Esophagus muscularis mucosa (tissue), 4 donors: Measurements from ENCODE around the gene CASP1. TPM values are rescaled to one million over a fixed set of nuclear protein-coding genes. Genes with fewer than 3 reads are reported as not detected.

ENCODE experiments used
- DNase-seq: peaks from one replicate; pipeline ENCODE4 v3.0.0-alpha.2; 2017; ENCODE audit errors: extremely low spot score
- H3K27ac ChIP-seq, 4 donors: fragments of 200-600 bp; sonication (generic); replicated peaks in 1 of 4; 1 replicate in 3 of 4; 2 replicates in 1 of 4; pipeline ENCODE4 v1.5.1; 2016 to 2019; ENCODE audit warnings: mild to moderate bottlenecking in 1 of 4
- H3K27me3 ChIP-seq, 4 donors: fragments of 200-600 bp; sonication (generic); one replicate each; pipeline versions ENCODE4 v1.5.1 to v1.6.0; 2016 to 2019
- H3K36me3 ChIP-seq, 4 donors: fragments of 200-600 bp; sonication (generic); one replicate each; pipeline ENCODE4 v1.5.1; 2016 to 2019
- H3K4me1 ChIP-seq, 4 donors: fragments of 200-600 bp; sonication (generic); one replicate each; pipeline ENCODE4 v1.5.1; 2016 to 2019
- H3K4me3 ChIP-seq, 4 donors: fragments of 200-600 bp; sonication (generic); 1 replicate in 2 of 4; 2 replicates in 2 of 4; pipeline ENCODE4 v1.5.1; 2016 to 2019; ENCODE audit warnings: mild to moderate bottlenecking in 4 of 4, moderate library complexity in 1 of 4
- H3K9me3 ChIP-seq, 4 donors: fragments of 200-600 bp; sonication (generic); 1 replicate in 3 of 4; 2 replicates in 1 of 4; pipeline ENCODE4 v1.5.1; 2016 to 2019
- CTCF ChIP-seq, 3 experiments: fragments of 200-600 bp in 2 of 3; fragments of 450-650 bp in 1 of 3; sonication (generic) in 2 of 3; IDR thresholded peaks; one replicate each; pipeline ENCODE4 v1.5.1; 2017 to 2019; ENCODE audit warnings: antibody characterized with exemption in 3 of 3, mild to moderate bottlenecking in 2 of 3, moderate library complexity in 1 of 3
- EP300 ChIP-seq: sonication (generic); formaldehyde crosslinking; IDR thresholded peaks from one replicate; pipeline ENCODE4 v1.6.1; 2017; ENCODE audit warnings: antibody characterized with exemption
- POLR2A ChIP-seq: fragments of 450-650 bp; IDR thresholded peaks from one replicate; pipeline ENCODE4 v1.6.1; 2017; ENCODE audit warnings: antibody characterized with exemption, moderate library complexity, mild to moderate bottlenecking, low read depth
- POLR2AphosphoS5 ChIP-seq, 2 donors: sonication (generic); formaldehyde crosslinking; IDR thresholded peaks; one replicate each; pipeline ENCODE4 v1.6.1; 2017; ENCODE audit warnings: antibody characterized with exemption in 2 of 2
- WGBS: methylation state at CpG from one replicate; pipeline ENCODE4 v1.1.5; 2018; 5-methylcytosine and 5-hydroxymethylcytosine counted together
- intact Hi-C: fragments of 100-400 bp; cut with DNase I; formaldehyde crosslinking; loops from one replicate; pipeline ENCODE4 v1.15.1; 2023
- total RNA-seq, 4 donors: library from RNA; depleted of rRNA; stranded (reverse); fragments of >200 nt; gene quantifications; one replicate each; pipeline versions ENCODE4 v1.1.0 to v1.2.1, GENCODE V29; 2016

Gene CASP1
- total RNA-seq, 4 donors from 2014 or later: 3.7 to 11.1 (median 8.0) TPM

GRCh38 chr11:105057432-105057831 is 22.5 kb upstream of the CASP1 start:
- WGBS: 61% methylated on average over 4 of the region's 4 CpGs
- TF ChIP-seq POLR2A: no peak
- no peak for TF ChIP-seq POLR2AphosphoS5 (IDR thresholded peaks at IDR 0.05)
- TF ChIP-seq CTCF (IDR thresholded peaks at IDR 0.05): no peak
- no peak for TF ChIP-seq EP300
- no peak overlapping the region for H3K27ac ChIP-seq

DNA sequence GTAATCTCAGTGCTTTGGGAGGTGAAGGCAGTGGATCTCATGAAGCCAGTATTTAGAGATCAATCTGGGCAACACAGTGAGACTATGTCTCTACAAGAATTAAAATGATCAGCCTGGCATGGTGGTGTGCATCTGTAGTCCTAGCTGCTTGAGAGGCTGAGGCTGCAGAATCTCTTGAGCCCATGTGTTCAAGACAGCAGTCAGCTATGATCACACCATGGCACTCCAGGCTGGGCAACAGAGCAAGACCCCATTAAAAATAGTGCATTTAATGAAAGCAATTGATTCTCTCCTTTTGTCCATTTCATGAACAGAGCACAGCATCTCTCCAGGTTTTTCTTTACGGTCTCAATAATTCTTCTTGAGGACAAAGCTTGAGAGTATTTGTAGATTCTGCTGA is 21.5 kb upstream of the CASP1 start:
- 100% methylated on average over 1 of the region's 1 CpG for WGBS
- Histone ChIP-seq H3K27ac (no peak overlapping the region), H3K9me3 (no peaks in the 10 kb centered on the region), H3K4me3 (no peak overlapping the region), H3K27me3 (no peaks in the 10 kb centered on the region), H3K4me1 (no peaks in the 10 kb centered on the region), H3K36me3 (no peaks in the 10 kb centered on the region)
- TF ChIP-seq POLR2AphosphoS5 (IDR thresholded peaks at IDR 0.05) (no peak), EP300 (no peak)
- no peak for DNase-seq
- intact Hi-C loops: no loop called here

More at GRCh38 chr11:105057432-105057831, 22.5 kb upstream of the CASP1 start:
- no peaks in the 10 kb centered on the region for H3K9me3 ChIP-seq
- intact Hi-C loops: no loop called here
- no peaks in the 10 kb centered on the region for H3K27me3 ChIP-seq
- H3K4me3 ChIP-seq: no peak overlapping the region
- no peaks in the 10 kb centered on the region for H3K36me3 ChIP-seq
- DNase-seq: no peak
- H3K4me1 ChIP-seq: no peaks in the 10 kb centered on the region

DNA sequence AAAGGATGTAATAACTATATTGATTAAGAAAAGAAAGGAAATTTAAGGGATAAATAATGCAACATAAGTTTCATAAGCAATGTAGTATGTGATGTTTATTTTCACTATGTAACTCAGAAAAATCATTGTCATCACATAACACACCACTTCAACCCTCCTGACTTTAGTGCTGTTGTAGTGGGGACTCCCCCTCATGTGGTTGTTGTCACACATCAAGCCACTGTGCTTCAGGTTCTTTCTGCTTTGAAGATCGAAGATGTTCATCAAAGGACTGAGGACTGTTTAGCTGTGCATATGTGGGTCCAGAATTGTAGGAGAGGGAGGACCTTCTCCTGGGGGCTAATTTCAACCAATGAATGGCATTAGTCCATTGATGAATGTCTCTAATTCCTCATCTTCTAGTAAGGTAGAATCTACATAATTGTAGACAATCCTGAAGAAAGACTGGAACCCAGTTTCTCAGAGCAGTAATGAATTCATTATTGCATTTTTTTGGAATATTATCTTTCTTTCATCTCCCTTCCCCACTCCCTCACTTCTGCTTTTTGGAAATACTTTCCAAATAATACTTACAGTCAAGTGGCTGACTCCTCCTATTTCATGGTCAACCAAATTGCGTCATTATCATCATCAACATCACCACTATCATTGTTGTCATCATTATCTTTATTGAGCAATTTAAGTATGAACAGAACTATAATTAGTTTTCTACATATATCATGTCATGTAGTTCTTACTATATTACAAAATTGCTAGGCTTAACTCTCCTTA is 20.0 kb upstream of the CASP1 start:
- intact Hi-C loops: no loop called here
- no peak for TF ChIP-seq CTCF (IDR thresholded peaks at IDR 0.05)
- no peak for TF ChIP-seq POLR2A
- no peak for TF ChIP-seq EP300
- TF ChIP-seq POLR2AphosphoS5 (IDR thresholded peaks at IDR 0.05): no peak
- no peaks in the 10 kb centered on the region for H3K27me3 ChIP-seq
- 70% methylated on average over 2 of the region's 2 CpGs for WGBS
- H3K9me3 ChIP-seq: no peaks in the 10 kb centered on the region
- H3K27ac ChIP-seq: no peak overlapping the region
- DNase-seq: no peak
- no peak overlapping the region for H3K4me3 ChIP-seq
- H3K4me1 ChIP-seq: no peaks in the 10 kb centered on the region
- no peaks in the 10 kb centered on the region for H3K36me3 ChIP-seq

- WGBS: 94% methylated on average over 3 of the region's 3 CpGs
- H3K4me1 ChIP-seq: peaks cover under 1 to 2% (median 1%) of the 10 kb centered on the region in 4 donors
- H3K4me3 ChIP-seq: no peak overlapping the region
- no peaks in the 10 kb centered on the region for H3K27me3 ChIP-seq
- no peak overlapping the region for H3K27ac ChIP-seq
- intact Hi-C loops: no loop called here
- H3K9me3 ChIP-seq: no peaks in the 10 kb centered on the region
- no peaks in the 10 kb centered on the region for H3K36me3 ChIP-seq
- no peak for TF ChIP-seq CTCF (IDR thresholded peaks at IDR 0.05)
- no peak for TF ChIP-seq POLR2AphosphoS5 (IDR thresholded peaks at IDR 0.05)
- no peak for TF ChIP-seq POLR2A
- DNase-seq: no peak
Measured at GRCh38 chr11:105052487-105052886, 17.5 kb upstream of the CASP1 start.

GRCh38 chr11:105051559-105051958 is 16.6 kb upstream of the CASP1 start:
- no peaks in the 10 kb centered on the region for H3K9me3 ChIP-seq
- no peak for DNase-seq
- H3K27me3 ChIP-seq: no peaks in the 10 kb centered on the region
- WGBS: 90% methylated on average over 2 of the region's 2 CpGs
- no peak overlapping the region for H3K27ac ChIP-seq
- intact Hi-C loops: no loop called here
- no peaks in the 10 kb centered on the region for H3K36me3 ChIP-seq
- no peak for TF ChIP-seq CTCF (IDR thresholded peaks at IDR 0.05)
- no peak for TF ChIP-seq POLR2AphosphoS5 (IDR thresholded peaks at IDR 0.05)
- TF ChIP-seq POLR2A: no peak
- TF ChIP-seq EP300: no peak
- H3K4me3 ChIP-seq: no peak overlapping the region
- peaks cover 10% of the 10 kb centered on the region in 4 donors for H3K4me1 ChIP-seq
